GM19023 (cell line): ENCODE data around the gene ANKRD18A.

Experiments used
- ATAC-seq: cut with Tn5 transposase; IDR thresholded peaks from one replicate; pipeline ENCODE4 v1.9.1; 2021; ENCODE audit warnings: mild to moderate bottlenecking, moderate library complexity; ENCODE audit not compliant: unreplicated experiment

The ANKRD18A gene

DNA sequence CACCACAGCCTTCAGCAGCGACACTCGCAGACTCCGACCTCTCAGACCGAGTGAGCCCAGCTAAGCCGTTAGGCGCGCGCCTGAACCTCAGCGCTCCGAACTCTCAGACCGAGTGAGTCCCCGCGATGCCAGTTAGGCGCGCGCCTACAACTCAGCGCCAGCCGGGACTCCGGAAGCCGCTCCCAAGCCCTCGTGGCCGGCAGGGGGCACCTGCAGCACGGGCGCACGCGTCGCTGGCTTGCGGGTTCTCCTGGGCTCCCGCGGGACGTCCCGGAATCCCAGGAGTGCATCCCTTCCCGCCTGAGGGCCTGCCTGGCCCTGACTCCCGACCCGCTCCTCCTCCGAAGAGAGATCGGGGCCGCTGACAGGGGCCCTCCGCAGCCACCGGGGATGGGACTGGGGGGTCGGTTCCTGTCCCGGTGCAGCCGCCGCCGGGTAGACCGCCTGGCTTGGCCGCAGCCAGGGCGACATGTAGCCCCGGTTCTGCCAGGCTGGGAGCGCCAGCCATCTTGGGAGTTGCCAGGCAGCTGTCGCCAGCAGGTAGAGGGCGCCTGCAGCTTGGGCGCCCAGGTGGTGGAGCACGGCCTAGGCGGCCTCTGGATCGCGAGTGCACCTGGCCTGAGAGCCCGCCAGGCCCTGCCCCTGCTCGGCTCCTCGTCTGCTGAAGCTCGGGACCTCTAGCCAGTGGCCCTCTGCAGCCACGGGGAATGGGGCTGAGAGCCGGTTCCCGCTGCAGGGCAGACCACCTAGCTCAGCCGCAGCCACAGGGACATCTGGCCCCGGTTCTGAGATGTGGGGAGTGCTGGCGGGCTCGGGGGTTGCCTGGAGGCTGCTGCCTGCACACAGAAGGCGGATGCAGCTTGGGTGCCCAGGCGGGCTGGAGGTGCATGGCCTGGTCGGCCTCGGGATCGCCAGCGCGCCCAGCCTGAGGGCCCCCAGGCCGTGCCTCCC, at the start of gene ANKRD18A:
TSS of gene ANKRD18A (minus strand) at position 114 of the 951 bp plus-strand sequence. CDS start 311 bp downstream, outside the sequence.
- peak; percentile 68 for ATAC-seq

- ATAC-seq = no peak
Measured at GRCh38 chr9:38668791-38669466, 48.5 kb upstream of the ANKRD18A start.

DNA sequence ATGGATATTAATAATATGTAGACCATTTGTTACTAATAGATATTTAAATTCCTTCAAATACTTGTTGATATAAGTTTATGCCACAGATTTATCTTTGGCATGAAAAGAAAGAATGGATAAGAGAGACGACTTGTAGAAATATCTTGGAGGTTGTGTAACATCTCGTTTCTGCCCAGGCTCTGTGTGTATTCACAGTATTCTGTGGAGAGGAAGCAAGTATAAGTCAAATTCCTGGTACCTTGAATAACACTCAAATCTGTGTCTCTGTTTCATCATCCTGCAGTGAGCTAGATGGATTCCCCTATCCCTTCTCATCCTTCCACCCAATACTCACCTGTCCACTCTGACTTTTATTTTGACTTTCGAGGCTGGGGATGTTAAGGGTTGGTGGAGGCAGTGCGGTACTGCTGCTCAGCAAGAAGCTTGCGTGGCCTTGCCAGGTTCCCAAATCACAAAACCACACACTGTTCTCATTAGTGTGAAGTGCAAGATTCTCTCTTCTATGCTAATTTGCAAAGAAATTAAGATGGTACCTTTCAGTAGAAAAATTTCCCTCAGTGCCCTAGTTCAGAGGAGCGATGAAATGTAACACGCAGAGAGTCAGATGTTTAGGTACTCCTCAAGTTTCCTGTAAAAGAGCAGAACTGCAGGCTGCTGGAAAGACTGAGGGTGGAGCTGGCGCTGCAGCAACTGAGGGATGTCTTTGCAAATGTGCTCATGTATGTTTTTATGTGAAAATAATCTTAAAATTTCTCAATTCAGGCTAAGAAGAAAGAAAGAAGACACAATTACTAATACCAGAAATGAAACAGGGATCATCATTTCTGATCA, 42.6 kb upstream of the ANKRD18A start:
- no peak for ATAC-seq

DNA sequence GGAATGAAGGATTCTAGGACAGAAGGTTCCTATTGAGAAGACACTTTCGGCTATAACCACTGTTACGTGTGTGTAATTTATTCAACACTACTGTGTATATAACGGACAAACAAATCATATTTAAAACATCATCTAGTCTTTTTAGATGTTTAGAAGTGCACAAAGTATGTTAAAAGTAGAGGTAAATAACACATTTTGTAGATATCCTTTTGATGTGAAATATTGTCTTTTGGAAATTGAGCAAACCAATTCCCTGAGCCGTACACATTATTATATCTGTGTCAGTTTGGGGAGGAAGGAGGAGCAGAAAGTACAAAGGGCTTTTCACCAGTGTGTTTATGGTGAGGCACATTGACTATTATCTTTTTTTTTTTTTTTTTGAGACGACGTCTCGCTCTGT, 39.1 kb upstream of the ANKRD18A start:
- no peak for ATAC-seq

- ATAC-seq = no peak
Measured at GRCh38 chr9:38656896-38657295, 36.5 kb upstream of the ANKRD18A start.

DNA sequence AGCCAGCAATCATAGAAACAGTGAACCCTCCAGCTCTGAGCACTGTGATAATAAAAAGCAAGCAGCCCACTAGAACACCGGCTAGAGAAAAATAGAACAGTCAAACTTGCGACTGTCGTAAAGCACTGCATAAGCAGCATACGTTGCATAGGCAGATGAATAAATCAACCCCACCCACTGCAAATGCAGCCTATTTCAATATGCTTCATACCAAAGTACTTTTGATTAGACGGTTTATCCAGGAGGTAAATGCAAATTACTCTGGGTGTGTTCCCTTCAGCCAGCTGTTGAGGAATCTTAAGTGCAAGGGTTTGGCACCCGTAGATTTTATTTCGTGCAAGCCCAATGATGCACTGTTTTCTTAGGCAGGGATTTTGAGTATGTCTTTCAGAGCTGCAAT, 32.1 kb upstream of the ANKRD18A start:
- ATAC-seq = no peak

DNA sequence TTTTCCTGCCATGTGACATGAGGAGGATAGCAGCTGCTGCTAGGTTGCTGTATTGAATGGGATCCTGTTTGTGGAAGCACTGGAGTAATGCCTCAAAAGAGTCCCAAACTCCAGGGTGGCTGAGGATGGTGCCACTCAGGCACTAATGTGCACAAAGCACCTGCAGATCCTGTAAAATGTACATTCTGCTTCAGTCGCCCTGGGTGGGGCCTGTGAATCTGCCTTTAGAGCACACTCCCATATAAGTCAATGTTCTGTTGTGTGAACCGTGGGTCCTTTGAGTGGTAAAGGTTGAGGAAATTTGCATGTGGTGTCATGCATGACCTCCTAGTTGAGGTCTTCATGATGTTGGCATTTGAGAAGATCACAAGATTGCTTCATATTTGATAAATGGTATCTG, 31.6 kb upstream of the ANKRD18A start:
- no peak for ATAC-seq

- no peak for ATAC-seq
Measured at GRCh38 chr9:38651400-38652042, 31.1 kb upstream of the ANKRD18A start.

DNA sequence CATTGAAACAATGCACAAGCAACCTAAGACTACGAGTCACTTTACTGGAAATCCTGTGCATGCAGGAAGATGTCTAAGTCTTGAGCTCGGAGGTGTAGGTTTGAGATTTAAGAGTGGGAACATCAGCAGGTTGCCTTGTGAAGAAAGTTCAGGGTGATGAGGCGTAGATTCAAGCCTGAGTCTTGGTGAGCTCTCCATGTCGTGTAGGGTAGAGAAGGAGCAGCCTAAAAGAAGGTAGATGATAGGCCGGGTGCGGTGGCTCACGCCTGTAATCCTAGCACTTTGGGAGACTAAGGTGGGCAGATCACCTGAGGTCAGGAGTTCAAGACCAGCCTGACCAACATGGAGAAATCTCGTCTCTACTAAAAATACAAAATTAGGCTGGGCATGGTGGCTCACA, 30.2 kb upstream of the ANKRD18A start:
- ATAC-seq = no peak

DNA sequence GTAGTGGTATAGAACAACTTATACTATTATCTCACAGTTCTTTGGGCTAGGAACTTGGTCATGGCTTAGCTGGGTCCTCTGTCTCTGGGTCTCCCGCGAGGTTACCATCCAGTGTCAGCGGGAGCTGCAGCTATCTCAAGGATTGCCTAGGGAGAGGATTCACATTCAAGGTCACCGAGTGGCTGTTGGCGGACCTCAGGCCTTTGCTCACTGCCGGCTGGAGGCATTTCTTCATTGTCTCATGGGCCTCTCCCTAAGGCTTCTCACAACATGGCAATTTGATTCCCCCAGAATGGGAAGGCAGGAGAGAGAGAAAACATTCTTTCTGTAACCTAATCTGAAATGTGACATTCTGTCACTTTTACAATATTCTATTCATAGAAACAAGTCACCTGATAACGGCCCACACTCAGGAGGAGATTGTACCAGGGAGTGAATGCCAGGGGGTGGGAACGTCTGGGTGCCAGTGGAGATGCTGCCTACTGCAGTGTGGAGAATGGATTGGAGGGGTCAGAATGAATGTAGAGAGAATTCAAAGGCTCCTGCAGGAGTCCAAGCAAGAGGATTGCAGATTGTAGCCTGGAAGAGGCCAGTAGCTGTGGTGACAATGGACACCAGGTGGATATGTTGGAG, 29.5 kb upstream of the ANKRD18A start:
- no peak for ATAC-seq

DNA sequence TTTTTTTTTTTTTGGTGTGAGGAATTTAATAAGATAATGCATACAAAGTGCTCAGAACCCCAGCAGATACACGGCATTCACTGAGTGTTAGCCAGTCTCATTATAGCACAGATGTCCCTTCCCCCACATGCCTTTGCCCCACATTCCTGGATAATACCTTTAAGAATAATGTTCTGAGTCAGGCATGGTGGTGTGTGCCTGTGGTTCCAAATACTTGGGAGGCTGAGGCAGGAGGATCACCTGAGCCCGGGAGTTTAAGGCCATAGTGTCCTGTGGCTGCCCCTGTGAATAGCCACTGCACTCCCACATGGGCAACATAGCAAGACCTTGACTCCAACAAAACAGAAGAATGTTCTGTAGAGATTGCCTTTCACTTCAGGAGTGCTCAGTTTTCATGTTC, 24.2 kb upstream of the ANKRD18A start:
- ATAC-seq = no peak

GRCh38 chr9:38643815-38644173, 23.4 kb upstream of the ANKRD18A start:
- ATAC-seq = no peak

DNA sequence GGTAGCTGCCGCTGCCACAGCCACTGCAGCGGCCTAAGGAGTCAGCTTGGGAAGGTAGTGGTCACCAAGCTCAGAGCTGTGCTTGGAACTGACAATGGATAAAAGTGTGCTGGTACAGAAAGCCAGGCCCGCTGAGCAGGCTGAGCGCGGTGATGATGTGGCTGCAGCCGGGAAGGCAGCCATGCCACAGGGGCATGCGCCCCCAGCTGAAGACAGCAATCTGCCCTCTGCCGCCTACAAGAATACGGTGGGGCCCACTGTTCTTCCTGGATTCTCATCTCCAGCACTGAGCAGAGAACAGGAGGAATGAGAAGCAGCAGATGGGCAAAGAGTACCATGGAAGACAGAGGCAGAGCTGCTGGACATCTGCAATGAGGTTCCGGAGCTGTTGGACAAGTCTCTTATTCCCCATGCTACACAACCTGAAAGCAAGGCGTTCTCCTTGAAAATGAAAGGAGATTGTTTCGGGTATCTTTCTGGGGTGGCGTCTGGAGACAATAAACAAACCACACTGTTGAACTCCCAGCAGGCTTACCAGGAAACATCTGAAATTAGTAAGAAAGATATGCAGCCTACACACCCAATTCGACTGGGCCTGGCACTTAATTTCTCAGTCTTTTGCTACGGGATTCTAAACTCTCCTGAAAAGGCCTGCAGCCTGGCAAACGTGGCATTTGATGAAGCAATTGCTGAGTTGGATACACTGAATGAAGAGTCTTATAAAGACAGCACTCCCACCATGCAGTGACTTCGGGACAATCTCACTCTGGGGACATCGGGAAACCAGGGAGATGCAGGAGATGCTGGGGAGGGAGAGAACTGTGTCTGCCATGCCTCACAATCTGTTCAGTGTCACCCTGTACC, 22.8 kb upstream of the ANKRD18A start:
- ATAC-seq = no peak

GRCh38 chr9:38641985-38642864, 21.8 kb upstream of the ANKRD18A start:
- ATAC-seq = peak; percentile 58

DNA sequence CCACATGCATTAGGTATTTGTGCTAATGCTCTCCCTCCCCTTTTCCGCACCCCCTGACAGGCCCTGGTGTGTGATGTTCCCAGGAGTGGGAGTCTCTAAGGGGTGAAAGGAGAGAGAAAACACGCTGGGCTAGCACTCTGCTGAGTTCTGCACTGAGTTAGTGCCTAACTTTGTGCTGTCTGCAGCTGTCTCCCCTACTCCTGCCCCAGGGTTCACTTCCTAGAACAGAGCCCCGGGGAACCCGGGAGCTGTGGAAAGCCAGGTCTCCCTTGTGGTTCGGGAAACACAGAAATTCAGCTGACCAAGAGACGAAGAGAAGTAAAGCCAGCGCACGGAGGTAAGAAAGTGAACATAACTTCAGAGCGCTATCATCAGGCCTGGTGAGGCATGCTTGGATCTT, 20.7 kb upstream of the ANKRD18A start:
- no peak for ATAC-seq

- ATAC-seq = no peak
Measured at GRCh38 chr9:38639577-38639940, 19.2 kb upstream of the ANKRD18A start.

DNA sequence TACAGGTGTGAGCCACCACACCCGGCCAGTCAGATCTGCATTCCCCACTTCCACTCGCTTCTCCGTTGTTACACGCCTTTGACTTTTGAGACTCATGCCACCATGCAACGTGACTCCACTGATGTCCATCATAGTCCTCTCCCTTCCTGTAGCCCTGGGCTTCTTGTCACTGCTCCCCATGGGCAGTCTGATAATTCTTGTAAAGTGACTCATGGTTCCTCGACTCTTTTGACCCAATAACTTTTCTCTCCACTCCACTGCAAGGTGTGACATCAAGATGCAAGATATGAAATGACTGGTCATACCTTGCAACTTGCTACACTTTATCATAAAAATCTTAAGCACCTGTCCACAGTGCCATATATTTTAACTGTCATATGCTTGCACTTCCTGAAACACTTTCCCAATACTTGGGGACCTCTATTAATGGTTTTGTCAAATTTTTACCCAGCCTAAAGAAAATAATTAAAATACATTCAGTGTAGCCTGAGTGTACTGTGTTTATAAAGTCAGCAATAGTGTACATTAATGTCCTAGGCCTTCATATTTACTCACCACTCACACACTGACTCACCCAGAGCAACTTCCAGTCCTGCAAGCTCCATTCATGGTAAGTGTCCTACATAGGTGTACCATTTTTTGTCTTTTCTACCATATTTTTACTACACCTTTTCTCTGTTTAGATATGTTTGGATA, 18.6 kb upstream of the ANKRD18A start:
- no peak for ATAC-seq

DNA sequence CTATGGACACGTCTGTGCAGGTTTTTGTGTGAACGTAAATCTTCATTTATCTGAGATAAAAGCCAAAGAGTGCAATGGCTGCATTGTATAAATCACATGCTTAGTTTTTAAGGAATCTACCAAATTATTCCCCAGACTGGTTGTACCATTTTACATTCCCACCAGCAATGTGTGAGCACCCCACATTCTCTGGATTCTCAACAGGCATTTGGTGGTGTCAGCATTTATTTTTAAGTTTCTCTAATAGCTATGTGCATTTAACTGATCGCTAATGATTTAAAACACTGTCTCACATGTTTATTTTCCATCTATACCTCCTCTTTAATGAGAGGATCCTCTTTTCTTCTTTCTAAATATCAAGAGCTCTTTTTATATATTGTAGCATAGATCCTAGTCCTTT, 13.9 kb upstream of the ANKRD18A start:
- ATAC-seq = no peak
